ENCODE data around the gene SPO11.

GRCh38 chr20:57320358-57320757, 9.2 kb upstream of the SPO11 start:
- no peak for TF ChIP-seq BHLHE40 (IDR thresholded peaks at IDR 0.05; ENCODE audit: borderline replicate concordance)
- TF ChIP-seq PKNOX1 (IDR thresholded peaks at IDR 0.05), result no peak
- TF ChIP-seq ZNF384 (IDR thresholded peaks at IDR 0.05), result no peak
- no peak for TF ChIP-seq TARDBP (IDR thresholded peaks at IDR 0.05)
- TF ChIP-seq SP1 (IDR thresholded peaks at IDR 0.05), result no peak

All from HEK293T (cell line).